NCI-H1436 (cell line): Measurements from ENCODE around the gene FGR.

Experiments
- DNase-seq: peaks from one replicate; lab custom pipeline; 2025; lab: John Stamatoyannopoulos, UW

Gene FGR

DNA sequence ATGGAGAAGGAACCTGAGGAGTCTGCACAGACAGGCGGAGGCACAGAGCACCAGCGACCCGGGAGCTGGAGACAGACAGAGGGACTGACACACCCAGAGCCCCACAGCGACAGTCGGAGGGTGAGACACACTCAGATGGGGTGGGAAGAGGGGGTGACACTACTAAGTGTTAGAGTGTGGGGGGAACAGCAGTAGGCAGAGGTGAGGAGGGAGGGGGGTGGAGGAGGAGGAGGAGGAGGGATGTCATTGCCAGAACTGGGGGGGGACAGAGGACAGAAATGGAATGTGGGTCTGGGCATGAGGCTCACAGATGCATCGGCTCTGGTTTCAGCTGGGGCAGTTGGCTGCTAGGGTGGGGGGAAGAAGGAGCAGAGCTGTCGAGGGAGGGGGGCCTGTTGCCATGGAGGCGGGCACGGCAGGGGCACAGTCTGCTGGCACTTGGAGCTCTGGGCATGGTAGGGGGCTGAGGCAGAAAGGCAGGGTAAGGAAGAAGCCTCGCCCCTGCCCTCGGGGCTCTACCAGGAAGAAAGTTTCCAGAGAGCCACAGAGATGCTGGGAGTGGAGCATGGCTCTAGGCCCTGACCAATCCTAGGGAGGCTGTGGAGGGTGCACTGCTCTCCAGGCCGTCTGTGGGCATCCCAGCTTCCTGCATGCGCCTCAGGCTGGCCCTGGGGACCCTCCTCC lies 68.4 kb downstream of the FGR start:
- DNase-seq: no peak

GRCh38 chr1:27564710-27565649 lies 70.0 kb downstream of the FGR start:
- DNase-seq: no peak

- DNase-seq: no peak
These were observed 71.2 kb downstream of the FGR start for GRCh38 chr1:27563591-27564471.

DNA sequence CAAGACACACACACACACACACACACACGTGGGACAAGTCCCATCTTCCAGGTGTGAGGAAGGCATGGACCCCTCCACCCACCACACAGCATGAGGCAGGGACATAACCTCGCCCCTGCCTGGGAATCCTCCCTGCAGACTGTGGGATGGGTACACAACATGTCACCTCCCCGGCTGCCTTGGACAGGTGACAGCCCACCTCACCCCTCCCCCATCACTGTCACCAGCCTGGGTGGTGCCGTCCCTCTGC lies 71.7 kb downstream of the FGR start:
- no peak for DNase-seq

GRCh38 chr1:27562534-27563340 lies 72.2 kb downstream of the FGR start:
- DNase-seq: no peak
